ENCODE data around the gene FRMD8. TPM values are rescaled to one million over a fixed set of nuclear protein-coding genes. Genes with fewer than 3 reads are reported as not detected.

Gene FRMD8
- total and polyA plus RNA-seq, 9 donors = 4.3 to 41.7 (median 25.2) TPM

DNA sequence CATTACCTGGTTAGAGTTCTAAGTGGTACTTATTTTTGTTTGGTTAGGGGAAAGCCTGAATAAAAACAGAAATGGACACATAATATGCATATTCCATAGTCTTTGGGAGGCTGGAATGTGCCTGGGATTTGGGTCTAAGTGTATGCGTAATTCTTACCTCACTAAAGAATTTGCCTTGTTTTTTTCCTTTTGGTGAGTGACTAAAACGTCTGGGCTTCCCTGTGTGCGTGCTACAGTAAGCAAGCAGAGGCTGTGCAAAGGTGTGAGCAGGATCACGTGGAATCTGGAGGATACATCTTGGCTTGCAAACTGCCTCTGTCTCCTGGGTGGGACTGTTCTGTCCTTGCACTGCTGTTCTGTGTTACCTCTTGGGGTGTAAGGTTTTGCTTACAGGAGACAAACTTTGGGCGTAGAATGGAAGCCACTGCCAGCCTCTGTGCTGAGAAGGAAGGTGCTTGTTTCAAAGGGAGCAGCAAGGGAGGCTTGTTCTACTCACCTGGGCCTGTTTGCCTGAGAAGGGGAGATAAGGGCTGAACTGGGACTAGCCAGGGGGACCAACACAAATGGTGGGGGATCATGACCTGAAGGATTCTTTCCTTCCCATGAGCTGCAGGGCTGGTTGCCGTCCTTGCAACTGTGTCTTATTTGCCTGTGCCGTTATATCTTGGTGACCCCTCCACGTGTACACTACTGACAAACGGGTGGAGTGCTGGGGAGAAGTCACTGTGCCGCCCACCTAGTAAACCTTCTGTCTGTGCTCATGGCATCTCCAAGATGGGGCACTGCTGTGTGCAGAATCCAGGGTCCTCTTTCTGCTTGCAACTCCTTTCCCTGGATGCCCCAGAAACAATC, 40.6 kb downstream of the FRMD8 start:
- H3K36me3 ChIP-seq = no peaks in the 10 kb centered on the region
- H3K27ac ChIP-seq = peak overlapping the region; percentile 23 to 97
- peak; percentile 49 to 65 (median 62) for DNase-seq
- TF ChIP-seq POLR2A (IDR thresholded peaks at IDR 0.05) (peak; percentile 30), EP300 (IDR thresholded peaks at IDR 0.05) (no peak)
- TF ChIP-seq, protein P1, sequence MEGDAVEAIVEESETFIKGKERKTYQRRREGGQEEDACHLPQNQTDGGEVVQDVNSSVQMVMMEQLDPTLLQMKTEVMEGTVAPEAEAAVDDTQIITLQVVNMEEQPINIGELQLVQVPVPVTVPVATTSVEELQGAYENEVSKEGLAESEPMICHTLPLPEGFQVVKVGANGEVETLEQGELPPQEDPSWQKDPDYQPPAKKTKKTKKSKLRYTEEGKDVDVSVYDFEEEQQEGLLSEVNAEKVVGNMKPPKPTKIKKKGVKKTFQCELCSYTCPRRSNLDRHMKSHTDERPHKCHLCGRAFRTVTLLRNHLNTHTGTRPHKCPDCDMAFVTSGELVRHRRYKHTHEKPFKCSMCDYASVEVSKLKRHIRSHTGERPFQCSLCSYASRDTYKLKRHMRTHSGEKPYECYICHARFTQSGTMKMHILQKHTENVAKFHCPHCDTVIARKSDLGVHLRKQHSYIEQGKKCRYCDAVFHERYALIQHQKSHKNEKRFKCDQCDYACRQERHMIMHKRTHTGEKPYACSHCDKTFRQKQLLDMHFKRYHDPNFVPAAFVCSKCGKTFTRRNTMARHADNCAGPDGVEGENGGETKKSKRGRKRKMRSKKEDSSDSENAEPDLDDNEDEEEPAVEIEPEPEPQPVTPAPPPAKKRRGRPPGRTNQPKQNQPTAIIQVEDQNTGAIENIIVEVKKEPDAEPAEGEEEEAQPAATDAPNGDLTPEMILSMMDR (IDR thresholded peaks at IDR 0.05) = peak in 1 of 3 donors; percentile 16
- intact Hi-C loops (cut with DNase I) = no loop called here
- 10 to 17% (median 11%) methylated on average over 10 of the region's 10 CpGs for WGBS, 3 donors
- no peaks in the 10 kb centered on the region for H3K9me3 ChIP-seq
- H3K4me3 ChIP-seq = peak overlapping the region; percentile 86
- H3K4me1 ChIP-seq (ENCODE audit: insufficient read depth) = peaks cover 6% of the 10 kb centered on the region
- H3K27me3 ChIP-seq = no peaks in the 10 kb centered on the region

DNA sequence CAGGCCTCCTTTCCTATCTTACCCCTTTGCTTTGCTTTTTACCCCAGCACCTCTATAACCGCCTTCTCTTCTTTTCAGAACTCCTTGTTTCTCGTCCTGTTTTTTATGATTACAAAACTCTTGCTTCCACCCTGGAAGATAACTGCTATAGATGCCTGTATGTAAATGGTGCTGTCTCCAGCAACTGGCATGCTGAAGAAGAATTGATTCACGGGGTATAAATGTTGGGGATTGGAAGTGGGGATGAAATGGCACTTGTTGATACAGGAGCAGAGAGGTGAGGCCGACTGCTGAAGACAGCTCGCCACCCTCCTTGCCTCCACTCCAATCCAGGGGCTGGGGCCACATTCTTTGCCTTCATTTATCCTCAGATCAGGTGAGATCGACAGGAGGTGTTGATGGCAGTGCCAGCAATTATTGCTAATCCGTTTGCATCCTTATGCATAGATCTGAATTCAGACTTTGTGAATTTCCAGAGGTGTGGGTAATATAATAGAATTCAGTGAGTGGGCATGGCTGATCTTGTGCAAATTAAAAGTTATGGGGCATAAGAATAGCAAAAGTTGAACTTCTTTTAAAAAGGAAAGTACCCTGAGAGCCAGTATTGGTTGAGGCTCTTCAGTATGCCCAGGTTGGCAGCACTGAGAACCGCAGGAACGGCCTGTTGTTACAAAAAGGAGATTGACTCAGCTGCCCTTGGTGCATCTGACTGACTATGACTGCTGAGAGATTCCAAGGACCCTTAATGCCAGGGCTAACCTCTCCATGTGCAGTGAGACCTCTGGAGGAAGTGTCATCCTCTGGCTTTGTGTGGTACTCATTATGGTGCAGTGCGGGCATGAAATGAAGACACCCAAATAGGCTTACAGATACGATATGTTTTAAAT, 41.5 kb downstream of the FRMD8 start:
- intact Hi-C loops (cut with DNase I) = no loop called here
- H3K4me1 ChIP-seq (ENCODE audit: insufficient read depth) = peaks cover 6% of the 10 kb centered on the region
- peak overlapping the region; percentile 35 to 97 for H3K27ac ChIP-seq
- H3K9me3 ChIP-seq = no peaks in the 10 kb centered on the region
- H3K36me3 ChIP-seq = no peaks in the 10 kb centered on the region
- TF ChIP-seq POLR2A (IDR thresholded peaks at IDR 0.05) (peak; percentile 12), EP300 (IDR thresholded peaks at IDR 0.05) (no peak)
- TF ChIP-seq, protein P1 (IDR thresholded peaks at IDR 0.05) = no peak
- H3K27me3 ChIP-seq = no peaks in the 10 kb centered on the region
- DNase-seq = peak in 4 of 5 donors; percentile 40 to 54 (median 46)
- 21 to 25% (median 25%) methylated on average over 11 of the region's 11 CpGs for WGBS, 3 donors
- peak overlapping the region; percentile 86 for H3K4me3 ChIP-seq

DNA sequence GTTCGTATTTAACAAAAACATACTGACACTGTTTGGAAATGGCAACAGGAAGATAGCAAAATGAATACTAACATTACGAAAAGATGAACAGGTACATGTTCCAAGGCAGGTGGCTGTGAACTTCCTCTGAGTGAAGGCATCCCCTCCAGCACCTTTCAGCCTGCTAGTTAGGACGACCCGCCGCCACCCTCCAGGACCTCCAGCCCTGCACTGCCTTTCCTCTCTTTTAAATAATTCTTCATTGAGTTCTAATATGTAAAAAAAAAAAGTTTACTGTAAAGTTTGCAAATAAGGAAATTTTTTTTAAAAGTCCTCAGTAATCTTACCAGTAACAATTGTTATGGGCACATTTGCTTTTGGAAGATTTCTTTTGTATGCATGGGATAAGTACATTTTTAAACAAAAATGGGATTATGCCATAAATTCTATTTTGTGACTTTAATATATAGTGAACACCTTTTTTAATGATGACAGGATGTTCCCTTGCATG, 42.2 kb downstream of the FRMD8 start:
- H3K27ac ChIP-seq = peak overlapping the region in 1 of 2 donors; percentile 32
- no peaks in the 10 kb centered on the region for H3K36me3 ChIP-seq

More for the DNA sequence above, 42.2 kb downstream of the FRMD8 start:
- Histone ChIP-seq H3K4me1 (ENCODE audit: insufficient read depth) (peaks cover 6% of the 10 kb centered on the region), H3K9me3 (no peaks in the 10 kb centered on the region), H3K27me3 (no peaks in the 10 kb centered on the region), H3K4me3 (peak overlapping the region; percentile 86)
- TF ChIP-seq, protein P1 (IDR thresholded peaks at IDR 0.05) = no peak
- TF ChIP-seq POLR2A (IDR thresholded peaks at IDR 0.05) (no peak), EP300 (IDR thresholded peaks at IDR 0.05) (no peak)
- 27 to 29% (median 29%) methylated on average over 5 of the region's 5 CpGs for WGBS, 3 donors
- DNase-seq = peak in 3 of 5 donors; percentile 47 to 58 (median 54)
- intact Hi-C loops (cut with DNase I) = no loop called here

Measured in ovary (tissue), 9 donors.